Measurements from ENCODE around the gene LRP1B.

DNA sequence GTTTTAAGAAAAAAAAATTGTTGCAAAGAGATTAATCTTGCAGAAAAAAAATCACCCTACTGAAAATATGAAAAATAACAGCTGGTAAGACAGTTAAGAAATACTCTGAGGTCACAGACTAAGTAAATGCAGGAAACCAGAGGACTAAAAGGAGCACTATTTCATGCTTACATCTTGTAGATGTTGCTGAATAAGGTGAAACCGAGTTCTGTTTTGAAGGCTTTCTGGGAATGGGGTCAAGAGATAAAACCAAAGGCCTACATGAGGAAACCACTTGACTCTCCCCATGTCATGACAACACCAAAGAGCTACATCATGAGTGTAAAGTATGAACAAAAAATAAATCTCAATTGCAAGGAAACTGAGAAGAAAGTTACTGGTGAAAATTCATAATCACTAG, 197.6 kb downstream of the LRP1B start:
- TF ChIP-seq POLR2A (IDR thresholded peaks at IDR 0.05; ENCODE audit: low read depth) = no peak
- no peak for TF ChIP-seq POLR2AphosphoS5 (IDR thresholded peaks at IDR 0.05)

Data from esophagus muscularis mucosa (tissue), 2 donors.